H9 (cell line): ENCODE results near the gene SLC14A1. TPM values are rescaled to one million over a fixed set of nuclear protein-coding genes. Genes with fewer than 3 reads are reported as not detected.

Experiments used
- DNase-seq: peaks from one replicate; pipeline ENCODE4 v3.0.0-alpha.2; 2017
- H2AFZ ChIP-seq: one replicate; pipeline ENCODE4 v1.6.1; 2013; ENCODE audit warnings: mild to moderate bottlenecking, low read length, control low read depth, moderate library complexity
- H2AK5ac ChIP-seq: 2 replicates; pipeline ENCODE4 v1.6.1; 2013; ENCODE audit warnings: low read length, control low read depth, mixed read lengths; ENCODE audit not compliant: insufficient read length
- H2BK120ac ChIP-seq: one replicate; pipeline ENCODE4 v1.6.1; 2013; ENCODE audit warnings: low read depth, mild to moderate bottlenecking, low read length, control low read depth, inconsistent platforms; ENCODE audit not compliant: poor library complexity, severe bottlenecking
- H2BK12ac ChIP-seq: 2 replicates; pipeline ENCODE4 v1.6.1; 2013; ENCODE audit warnings: low read length, control low read depth, mixed read lengths, low read depth; ENCODE audit not compliant: insufficient read length
- H2BK15ac ChIP-seq: 2 replicates; pipeline ENCODE4 v1.6.1; 2013; ENCODE audit warnings: low read depth, low read length, control low read depth
- H2BK20ac ChIP-seq: one replicate; pipeline ENCODE4 v1.6.1; 2013; ENCODE audit warnings: low read depth, mild to moderate bottlenecking, low read length, control low read depth, inconsistent platforms; ENCODE audit not compliant: poor library complexity, severe bottlenecking
- H2BK5ac ChIP-seq: 2 replicates; pipeline ENCODE4 v1.6.1; 2013; ENCODE audit warnings: low read length, control low read depth, mixed read lengths; ENCODE audit not compliant: insufficient read length
- H3K14ac ChIP-seq: 2 replicates; pipeline ENCODE4 v1.6.1; 2013; ENCODE audit warnings: low read length, control low read depth; ENCODE audit not compliant: insufficient read depth
- H3K18ac ChIP-seq: 2 replicates; pipeline ENCODE4 v1.6.1; 2013; ENCODE audit warnings: low read depth, mild to moderate bottlenecking, mixed read lengths, low read length, control low read depth; ENCODE audit not compliant: insufficient read length
- H3K23ac ChIP-seq: 2 replicates; pipeline ENCODE4 v1.6.1; 2013; ENCODE audit warnings: low read length, control low read depth, mixed read lengths, low read depth; ENCODE audit not compliant: insufficient read length
- H3K23me2 ChIP-seq: 2 replicates; pipeline ENCODE4 v1.6.1; 2013; ENCODE audit warnings: low read depth, mild to moderate bottlenecking, mixed read lengths, low read length, control low read depth; ENCODE audit not compliant: insufficient read length, poor library complexity, severe bottlenecking
- H3K27ac ChIP-seq: 2 replicates; pipeline ENCODE4 v1.5.1; 2013; ENCODE audit warnings: low read length, control low read depth, mixed read lengths, low read depth; ENCODE audit not compliant: insufficient read length
- H3K27me3 ChIP-seq: 2 replicates; pipeline ENCODE4 v1.6.1; 2013; ENCODE audit warnings: low read length, control low read depth, inconsistent platforms; ENCODE audit not compliant: insufficient read depth
- H3K4ac ChIP-seq: 2 replicates; pipeline ENCODE4 v1.6.1; 2013; ENCODE audit warnings: low read depth, mild to moderate bottlenecking, control low read depth, inconsistent platforms, low read length, moderate library complexity
- H3K4me1 ChIP-seq: 2 replicates; pipeline ENCODE4 v1.6.1; 2013; ENCODE audit warnings: low read length, control low read depth, inconsistent platforms; ENCODE audit not compliant: insufficient read depth
- H3K4me2 ChIP-seq: 2 replicates; pipeline ENCODE4 v1.6.1; 2013; ENCODE audit warnings: low read length, control low read depth, mixed read lengths; ENCODE audit not compliant: insufficient read length, insufficient read depth
- H3K56ac ChIP-seq: 2 replicates; pipeline ENCODE4 v1.6.1; 2013; ENCODE audit warnings: low read depth, mild to moderate bottlenecking, mixed read lengths, low read length, control low read depth; ENCODE audit not compliant: insufficient read length
- H3K79me1 ChIP-seq: 2 replicates; pipeline ENCODE4 v1.6.1; 2013; ENCODE audit warnings: low read depth, mild to moderate bottlenecking, moderate library complexity, low read length, control low read depth, inconsistent platforms; ENCODE audit not compliant: insufficient read depth, poor library complexity, severe bottlenecking
- H3K79me2 ChIP-seq: 2 replicates; pipeline ENCODE4 v1.6.1; 2013; ENCODE audit warnings: low read length, control low read depth, inconsistent platforms; ENCODE audit not compliant: insufficient read depth
- H3K9ac ChIP-seq: 2 replicates; pipeline ENCODE4 v1.6.1; 2013; ENCODE audit warnings: low read length, control low read depth, mixed read lengths; ENCODE audit not compliant: insufficient read length; ENCODE audit errors: extremely low read depth
- H3K9me3 ChIP-seq: one replicate; pipeline ENCODE4 v1.6.1; 2013; ENCODE audit warnings: low read depth, low read length, inconsistent platforms; ENCODE audit not compliant: control insufficient read depth
- H3T11ph ChIP-seq: one replicate; pipeline ENCODE4 v1.6.1; 2013; ENCODE audit warnings: mild to moderate bottlenecking, low read length, control low read depth, inconsistent platforms
- H4K20me1 ChIP-seq: one replicate; pipeline ENCODE4 v1.6.1; 2013; ENCODE audit not compliant: control insufficient read depth, insufficient read length, insufficient read depth
- H4K5ac ChIP-seq: 2 replicates; pipeline ENCODE4 v1.6.1; 2013; ENCODE audit warnings: low read depth, mild to moderate bottlenecking, mixed read lengths, low read length, control low read depth; ENCODE audit not compliant: insufficient read length
- H4K8ac ChIP-seq: replicated peaks from 2 replicates; pipeline ENCODE4 v1.6.1; 2013; ENCODE audit warnings: low read length, control low read depth, mixed read lengths, low read depth; ENCODE audit not compliant: insufficient read length
- H4K91ac ChIP-seq: 2 replicates; pipeline ENCODE4 v1.6.1; 2013; ENCODE audit warnings: low read depth, mild to moderate bottlenecking, moderate library complexity, mixed read lengths, low read length, control low read depth; ENCODE audit not compliant: insufficient read length
- H3K27ac Mint-ChIP-seq, 3 experiments: 2 replicates in 2 of 3; 3 replicates in 1 of 3; pipeline ENCODE4 v1.8.0; 2020 to 2021; ENCODE audit warnings: mixed read lengths in 3 of 3, mild to moderate bottlenecking in 1 of 3, moderate library complexity in 1 of 3
- H3K27me3 Mint-ChIP-seq: 2 replicates; pipeline ENCODE4 v1.8.0; 2021; ENCODE audit warnings: low read depth, mild to moderate bottlenecking, moderate library complexity, mixed read lengths
- H3K36me3 Mint-ChIP-seq, 3 experiments: 2 replicates in 2 of 3; 3 replicates in 1 of 3; pipeline ENCODE4 v1.8.0; 2020 to 2021; ENCODE audit warnings: low read depth in 3 of 3, mixed read lengths in 3 of 3; ENCODE audit not compliant: insufficient read depth in 1 of 3
- H3K4me1 Mint-ChIP-seq, 2 experiments: 2 replicates each; pipeline ENCODE4 v1.8.0; 2020; ENCODE audit warnings: mixed read lengths in 2 of 2
- H3K4me3 Mint-ChIP-seq, 2 experiments: 2 replicates in 1 of 2; 3 replicates in 1 of 2; pipeline ENCODE4 v1.8.0; 2020 to 2021; ENCODE audit warnings: mild to moderate bottlenecking in 2 of 2, mixed read lengths in 2 of 2, moderate library complexity in 1 of 2
- H3K9me3 Mint-ChIP-seq, 2 experiments: 2 replicates in 1 of 2; 3 replicates in 1 of 2; pipeline ENCODE4 v1.8.0; 2020; ENCODE audit warnings: mild to moderate bottlenecking in 2 of 2, mixed read lengths in 2 of 2, moderate library complexity in 1 of 2
- WGBS: extraction: QIAGEN DNeasy Blood & Tissue Kit; methylation state at CpG from one replicate; pipeline ENCODE4 v1.1.7; 2013; ENCODE audit warnings: missing lambda C conversion rate, low lambda C conversion rate, mixed read lengths; ENCODE audit not compliant: insufficient read length; ENCODE audit errors: extremely low coverage; 5-methylcytosine and 5-hydroxymethylcytosine counted together
- total RNA-seq: library from RNA; stranded (reverse); gene quantifications from 2 replicates; pipeline ENCODE4 v1.2.1, GENCODE V29; 2021
- TF ChIP-seq, protein P1 (sequence below): fragments of 200-600 bp; sonication (generic); conservative IDR thresholded peaks from 3 replicates; pipeline ENCODE4 v1.8.0; 2021; ENCODE audit warnings: antibody characterized with exemption, mild to moderate bottlenecking

Gene SLC14A1
- total RNA-seq, 1 experiment from 2014 or later, result not detected

DNA sequence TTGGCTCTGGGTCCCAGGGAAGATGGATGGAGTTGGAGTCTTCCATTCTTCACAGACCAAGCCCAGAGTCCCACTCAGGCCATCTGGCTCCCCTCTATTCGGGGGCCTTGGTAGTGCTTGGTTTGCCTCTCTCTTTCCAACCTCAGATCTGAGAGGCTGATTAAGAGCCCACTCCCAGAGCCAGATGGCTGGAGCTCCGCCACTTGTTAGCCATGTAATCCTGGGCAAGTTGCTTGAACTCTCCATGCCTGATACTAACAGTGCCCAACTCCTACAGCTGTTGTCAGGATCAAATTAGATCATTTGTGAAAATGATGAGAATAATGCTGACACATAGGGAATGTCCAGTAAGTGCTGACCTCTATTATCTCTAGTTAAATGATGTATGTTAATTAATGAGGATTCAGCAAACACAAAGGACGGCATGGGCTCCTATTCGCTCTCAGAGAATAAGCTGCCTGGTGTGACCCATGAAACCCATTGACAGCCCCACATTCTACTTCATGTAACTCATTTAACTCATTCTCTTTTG lies 46.6 kb upstream of the SLC14A1 start:
- no peaks in the 10 kb centered on the region for H3K36me3 Mint-ChIP-seq
- H2BK5ac ChIP-seq, result no peak overlapping the region
- no peaks in the 10 kb centered on the region for H3K79me2 ChIP-seq
- no peak overlapping the region for H3K23ac ChIP-seq
- H3K9me3 Mint-ChIP-seq, result no peaks in the 10 kb centered on the region
- no peak overlapping the region for H3T11ph ChIP-seq
- TF ChIP-seq, protein P1, sequence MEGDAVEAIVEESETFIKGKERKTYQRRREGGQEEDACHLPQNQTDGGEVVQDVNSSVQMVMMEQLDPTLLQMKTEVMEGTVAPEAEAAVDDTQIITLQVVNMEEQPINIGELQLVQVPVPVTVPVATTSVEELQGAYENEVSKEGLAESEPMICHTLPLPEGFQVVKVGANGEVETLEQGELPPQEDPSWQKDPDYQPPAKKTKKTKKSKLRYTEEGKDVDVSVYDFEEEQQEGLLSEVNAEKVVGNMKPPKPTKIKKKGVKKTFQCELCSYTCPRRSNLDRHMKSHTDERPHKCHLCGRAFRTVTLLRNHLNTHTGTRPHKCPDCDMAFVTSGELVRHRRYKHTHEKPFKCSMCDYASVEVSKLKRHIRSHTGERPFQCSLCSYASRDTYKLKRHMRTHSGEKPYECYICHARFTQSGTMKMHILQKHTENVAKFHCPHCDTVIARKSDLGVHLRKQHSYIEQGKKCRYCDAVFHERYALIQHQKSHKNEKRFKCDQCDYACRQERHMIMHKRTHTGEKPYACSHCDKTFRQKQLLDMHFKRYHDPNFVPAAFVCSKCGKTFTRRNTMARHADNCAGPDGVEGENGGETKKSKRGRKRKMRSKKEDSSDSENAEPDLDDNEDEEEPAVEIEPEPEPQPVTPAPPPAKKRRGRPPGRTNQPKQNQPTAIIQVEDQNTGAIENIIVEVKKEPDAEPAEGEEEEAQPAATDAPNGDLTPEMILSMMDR, result no peak
- no peak overlapping the region for H3K4me3 Mint-ChIP-seq
- no peak overlapping the region for H2BK120ac ChIP-seq
- no peak overlapping the region for H3K56ac ChIP-seq
- no peak overlapping the region for H2AFZ ChIP-seq
- no peak overlapping the region for H3K4ac ChIP-seq
- H3K14ac ChIP-seq, result no peak overlapping the region
- H3K27me3 ChIP-seq, result no peaks in the 10 kb centered on the region
- no peak for DNase-seq
- H4K5ac ChIP-seq, result no peak overlapping the region
- H3K4me1 ChIP-seq, result no peaks in the 10 kb centered on the region
- H3K4me2 ChIP-seq, result no peak overlapping the region
- no peak overlapping the region for H2BK12ac ChIP-seq
- no peaks in the 10 kb centered on the region for H4K20me1 ChIP-seq
- no CpG with 5 or more reads among the region's 4 CpGs for WGBS
- H3K27ac ChIP-seq, result no peak overlapping the region
- H3K9ac ChIP-seq, result no peak overlapping the region
- no peaks in the 10 kb centered on the region for H3K79me1 ChIP-seq
- no peaks in the 10 kb centered on the region for H3K23me2 ChIP-seq
- peak overlapping the region in 1 of 3 experiments; percentile 67; a peak in 1 of 7 replicates for H3K27ac Mint-ChIP-seq
- no peaks in the 10 kb centered on the region for H3K27me3 Mint-ChIP-seq
- no peak overlapping the region for H2BK20ac ChIP-seq
- H3K9me3 ChIP-seq, result no peaks in the 10 kb centered on the region
- no peak overlapping the region for H2AK5ac ChIP-seq
- no peak overlapping the region for H3K18ac ChIP-seq
- H4K8ac ChIP-seq, result no peak overlapping the region
- H4K91ac ChIP-seq, result no peak overlapping the region
- no peak overlapping the region for H2BK15ac ChIP-seq
- H3K4me1 Mint-ChIP-seq, result peaks cover 3 to 5% of the 10 kb centered on the region in 2 experiments; a peak in 3 of 4 replicates
